ENCODE measurements around the gene STAG1.

GRCh38 chr3:136612512-136612911 lies 139.7 kb downstream of the STAG1 start:
- no peak for TF ChIP-seq POLR2A (IDR thresholded peaks at IDR 0.05; ENCODE audit: low read depth)
- TF ChIP-seq CTCF (IDR thresholded peaks at IDR 0.05), result no peak
- no peak for TF ChIP-seq POLR2AphosphoS5 (IDR thresholded peaks at IDR 0.05)
- TF ChIP-seq EP300 (IDR thresholded peaks at IDR 0.05), result no peak

All from esophagus muscularis mucosa (tissue), 4 donors.